AG09319 (cell line): ENCODE measurements around the gene JOSD2.

Source experiments
- DNase-seq: peaks from one replicate; pipeline ENCODE4 v3.0.0-alpha.2; 2010; ENCODE audit warnings: low read depth; ENCODE audit errors: extremely low read depth
- CTCF ChIP-seq: IDR thresholded peaks from 2 replicates; pipeline ENCODE4 v1.5.1; 2011; ENCODE audit warnings: low read depth, mild to moderate bottlenecking, inconsistent platforms, low read length, moderate library complexity

The JOSD2 gene

GRCh38 chr19:50505856-50506611 is 5.0 kb downstream of the JOSD2 start:
- no peak for TF ChIP-seq CTCF
- no peak for DNase-seq

- no peak for DNase-seq
- TF ChIP-seq CTCF = no peak
Measured at GRCh38 chr19:50501568-50502475, 9.2 kb downstream of the JOSD2 start.

GRCh38 chr19:50501186-50501567 is 9.8 kb downstream of the JOSD2 start:
- no peak for TF ChIP-seq CTCF
- no peak for DNase-seq

GRCh38 chr19:50500753-50501151 is 10.2 kb downstream of the JOSD2 start:
- TF ChIP-seq CTCF = no peak
- DNase-seq = no peak

GRCh38 chr19:50500060-50500752 is 10.8 kb downstream of the JOSD2 start:
- peak; percentile 8; the same call in 1 of the 2 replicates for TF ChIP-seq CTCF
- DNase-seq = no peak

GRCh38 chr19:50498219-50499056 is 12.6 kb downstream of the JOSD2 start:
- TF ChIP-seq CTCF = no peak
- no peak for DNase-seq
